Measurements from ENCODE around the gene MRPL12. TPM values are rescaled to one million over a fixed set of nuclear protein-coding genes. Genes with fewer than 3 reads are reported as not detected.
A peak's percentile ranks its signal among the peaks of the same experiment; 100 is the strongest.

MRPL12 gene
- total RNA-seq, 1 experiment from 2014 or later: 140 TPM

GRCh38 chr17:81712468-81713003, 9.4 kb downstream of the MRPL12 start:
- no peaks in the 10 kb centered on the region; a peak in 1 of 5 replicates for H3K9me3 Mint-ChIP-seq
- H3K27me3 ChIP-seq (ENCODE audit: insufficient read depth, low read length): no peaks in the 10 kb centered on the region
- no peak overlapping the region for H4K5ac ChIP-seq (ENCODE audit: insufficient read length, low read depth, low read length)
- H2BK20ac ChIP-seq (ENCODE audit: low read depth, low read length, poor library complexity, severe bottlenecking): no peak overlapping the region
- H2BK15ac ChIP-seq (ENCODE audit: low read depth, low read length): no peak overlapping the region
- no peak for DNase-seq
- H3K56ac ChIP-seq (ENCODE audit: insufficient read length, low read depth, low read length): no peak overlapping the region
- H2BK120ac ChIP-seq (ENCODE audit: low read depth, low read length, poor library complexity, severe bottlenecking): no peak overlapping the region
- H2AK5ac ChIP-seq (ENCODE audit: insufficient read length, low read length): no peak overlapping the region
- H3K14ac ChIP-seq (ENCODE audit: insufficient read depth, low read length): no peak overlapping the region
- H3K9ac ChIP-seq (ENCODE audit: extremely low read depth, insufficient read length, low read length): peak overlapping the region; percentile 40
- no peak overlapping the region for H3K4ac ChIP-seq (ENCODE audit: low read depth, low read length)
- no peaks in the 10 kb centered on the region; the same call in 1 of the 2 replicates for H3K79me2 ChIP-seq (ENCODE audit: insufficient read depth, low read length)
- WGBS (ENCODE audit: extremely low coverage, insufficient read length, low lambda C conversion rate): no CpG with 5 or more reads among the region's 41 CpGs
- H3K4me3 Mint-ChIP-seq: peak overlapping the region; percentile 75 to 95
- H3K18ac ChIP-seq (ENCODE audit: insufficient read length, low read depth, low read length): no peak overlapping the region
- no peak overlapping the region for H3K27ac ChIP-seq (ENCODE audit: insufficient read length, low read depth, low read length)
- H3K4me1 Mint-ChIP-seq: peaks cover 24% of the 10 kb centered on the region in 2 experiments
- no peak overlapping the region for H2BK5ac ChIP-seq (ENCODE audit: insufficient read length, low read length)
- no peak overlapping the region for H3T11ph ChIP-seq (ENCODE audit: low read length)
- H4K20me1 ChIP-seq (ENCODE audit: control insufficient read depth, insufficient read depth, insufficient read length): no peaks in the 10 kb centered on the region
- TF ChIP-seq, protein P1, sequence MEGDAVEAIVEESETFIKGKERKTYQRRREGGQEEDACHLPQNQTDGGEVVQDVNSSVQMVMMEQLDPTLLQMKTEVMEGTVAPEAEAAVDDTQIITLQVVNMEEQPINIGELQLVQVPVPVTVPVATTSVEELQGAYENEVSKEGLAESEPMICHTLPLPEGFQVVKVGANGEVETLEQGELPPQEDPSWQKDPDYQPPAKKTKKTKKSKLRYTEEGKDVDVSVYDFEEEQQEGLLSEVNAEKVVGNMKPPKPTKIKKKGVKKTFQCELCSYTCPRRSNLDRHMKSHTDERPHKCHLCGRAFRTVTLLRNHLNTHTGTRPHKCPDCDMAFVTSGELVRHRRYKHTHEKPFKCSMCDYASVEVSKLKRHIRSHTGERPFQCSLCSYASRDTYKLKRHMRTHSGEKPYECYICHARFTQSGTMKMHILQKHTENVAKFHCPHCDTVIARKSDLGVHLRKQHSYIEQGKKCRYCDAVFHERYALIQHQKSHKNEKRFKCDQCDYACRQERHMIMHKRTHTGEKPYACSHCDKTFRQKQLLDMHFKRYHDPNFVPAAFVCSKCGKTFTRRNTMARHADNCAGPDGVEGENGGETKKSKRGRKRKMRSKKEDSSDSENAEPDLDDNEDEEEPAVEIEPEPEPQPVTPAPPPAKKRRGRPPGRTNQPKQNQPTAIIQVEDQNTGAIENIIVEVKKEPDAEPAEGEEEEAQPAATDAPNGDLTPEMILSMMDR (conservative IDR thresholded peaks at IDR 0.05): peak; percentile 18; the same call in 1 of the 3 replicates
- peaks cover 1 to 21% (median 8%) of the 10 kb centered on the region in 3 experiments; a peak in 5 of 7 replicates for H3K36me3 Mint-ChIP-seq (ENCODE audit: insufficient read depth in 1 of 3, low read depth in 3 of 3)
- H2BK12ac ChIP-seq (ENCODE audit: insufficient read length, low read depth, low read length): no peak overlapping the region
- no peak overlapping the region for H4K91ac ChIP-seq (ENCODE audit: insufficient read length, low read depth, low read length)
- H3K79me1 ChIP-seq (ENCODE audit: insufficient read depth, low read depth, low read length, poor library complexity, severe bottlenecking): no peaks in the 10 kb centered on the region
- H3K27ac Mint-ChIP-seq: peak overlapping the region in 2 of 3 experiments; percentile 59 to 92; a peak in 5 of 7 replicates
- no peaks in the 10 kb centered on the region; the same call in 1 of the 2 replicates for H3K4me1 ChIP-seq (ENCODE audit: insufficient read depth, low read length)
- peaks cover 20% of the 10 kb centered on the region for H3K23me2 ChIP-seq (ENCODE audit: insufficient read length, low read depth, low read length, poor library complexity, severe bottlenecking)
- H3K23ac ChIP-seq (ENCODE audit: insufficient read length, low read depth, low read length): no peak overlapping the region
- H2AFZ ChIP-seq (ENCODE audit: low read length): no peak overlapping the region
- H3K9me3 ChIP-seq (ENCODE audit: control insufficient read depth, low read depth, low read length): no peaks in the 10 kb centered on the region
- no peaks in the 10 kb centered on the region; the same call in 1 of the 2 replicates for H3K27me3 Mint-ChIP-seq (ENCODE audit: low read depth)
- H4K8ac ChIP-seq (replicated peaks; ENCODE audit: insufficient read length, low read depth, low read length): no peak overlapping the region
- peak overlapping the region; percentile 62 for H3K4me2 ChIP-seq (ENCODE audit: insufficient read depth, insufficient read length, low read length)

Data from H9 (cell line).